Natural killer cell (primary cell): ENCODE results near the gene PPM1K. TPM values are rescaled to one million over a fixed set of nuclear protein-coding genes. Genes with fewer than 3 reads are reported as not detected.

Experiments used
- ATAC-seq, 3 donors: fragments of 150-1000 bp in 2 of 3; fragments of 200-7000 bp in 1 of 3; cut with Tn5 transposase; 1 replicate in 1 of 3; 2 replicates in 2 of 3; pipeline ENCODE4 v1.10.0; 2021; ENCODE audit warnings: mild to moderate bottlenecking in 2 of 3, moderate library complexity in 2 of 3
- DNase-seq, 2 donors: peaks; one replicate each; pipeline versions ENCODE4 v3.0.0 to v3.0.0-alpha.2; 2013 to 2021; ENCODE audit warnings: mixed read lengths in 1 of 2
- H3K27ac ChIP-seq: one replicate; pipeline ENCODE4 v1.5.1; 2013; ENCODE audit warnings: mild to moderate bottlenecking, low read length
- H3K27me3 ChIP-seq: one replicate; pipeline ENCODE4 v1.6.1; 2013; ENCODE audit warnings: low read length; ENCODE audit not compliant: control insufficient read depth, insufficient read depth
- H3K36me3 ChIP-seq: one replicate; pipeline ENCODE4 v1.6.1; 2013; ENCODE audit warnings: low read length; ENCODE audit not compliant: control insufficient read depth, insufficient read depth
- H3K4me1 ChIP-seq: one replicate; pipeline ENCODE4 v1.6.1; 2013; ENCODE audit warnings: low read length; ENCODE audit not compliant: control insufficient read depth, insufficient read depth
- H3K4me3 ChIP-seq: one replicate; pipeline ENCODE4 v1.5.1; 2013; ENCODE audit warnings: low read length
- H3K9me3 ChIP-seq: one replicate; pipeline ENCODE4 v1.6.1; 2013; ENCODE audit warnings: low read length; ENCODE audit not compliant: control insufficient read depth, insufficient read depth
- H3K27ac Mint-ChIP-seq, 2 donors: one replicate each; pipeline ENCODE4 v1.8.0; 2022; ENCODE audit warnings: mild to moderate bottlenecking in 2 of 2, mixed read lengths in 2 of 2, moderate library complexity in 1 of 2
- H3K27me3 Mint-ChIP-seq, 2 donors: one replicate each; pipeline ENCODE4 v1.8.0; 2022; ENCODE audit warnings: low read depth in 2 of 2, mixed read lengths in 2 of 2
- H3K36me3 Mint-ChIP-seq: one replicate; pipeline ENCODE4 v1.8.0; 2022; ENCODE audit warnings: mixed read lengths
- H3K4me1 Mint-ChIP-seq, 2 donors: one replicate each; pipeline ENCODE4 v1.8.0; 2022; ENCODE audit warnings: mixed read lengths in 2 of 2
- H3K4me3 Mint-ChIP-seq: one replicate; pipeline ENCODE4 v1.8.0; 2022; ENCODE audit warnings: mild to moderate bottlenecking, moderate library complexity, mixed read lengths
- H3K9me3 Mint-ChIP-seq, 2 donors: one replicate each; pipeline ENCODE4 v1.8.0; 2022; ENCODE audit warnings: mixed read lengths in 2 of 2
- CTCF ChIP-seq: fragments of 200-600 bp; IDR thresholded peaks from one replicate; pipeline ENCODE4 v1.8.0; 2022; ENCODE audit warnings: antibody characterized with exemption
- WGBS: methylation state at CpG from one replicate; pipeline ENCODE4 v1.1.7; 2013; ENCODE audit warnings: missing lambda C conversion rate; ENCODE audit not compliant: insufficient coverage; 5-methylcytosine and 5-hydroxymethylcytosine counted together
- intact Hi-C: fragments of 100-400 bp; cut with micrococcal nuclease; formaldehyde crosslinking; loops from one replicate; pipeline ENCODE4 v1.14.2; 2022
- total RNA-seq, 4 donors: library from RNA; stranded (reverse); fragments of 120-200 nt in 1 of 4; gene quantifications; one replicate each; pipeline versions ENCODE4 v1.2.3 to v1.2.4, GENCODE V29; 2013 to 2022

PPM1K gene
- total RNA-seq, 3 donors from 2014 or later (not counting 1 experiment from before 2014, with no cell fraction given): 68.0 to 76.8 (median 74.3) TPM

- Histone ChIP-seq H3K27me3 (no peaks in the 10 kb centered on the region), H3K4me3 (no peak overlapping the region), H3K9me3 (no peaks in the 10 kb centered on the region), H3K27ac (no peak overlapping the region), H3K4me1 (no peaks in the 10 kb centered on the region), H3K36me3 (no peaks in the 10 kb centered on the region)
- TF ChIP-seq CTCF: no peak
- no peaks in the 10 kb centered on the region for H3K9me3 Mint-ChIP-seq
- 60% methylated on average over 1 of the region's 1 CpG for WGBS
- H3K4me1 Mint-ChIP-seq: peaks cover 4 to 10% of the 10 kb centered on the region in 2 donors
- peaks cover 0 to 13% of the 10 kb centered on the region in 2 donors for H3K27me3 Mint-ChIP-seq
- peak overlapping the region; percentile 64 to 76 for H3K27ac Mint-ChIP-seq
- intact Hi-C loops: no loop called here
- no peaks in the 10 kb centered on the region for H3K36me3 Mint-ChIP-seq
- DNase-seq: no peak
- peak overlapping the region; percentile 71 for H3K4me3 Mint-ChIP-seq
- no peak for ATAC-seq
Observed at GRCh38 chr4:88230461-88230891, 53.9 kb downstream of the PPM1K start.

- Histone ChIP-seq H3K4me1 (no peaks in the 10 kb centered on the region), H3K4me3 (no peak overlapping the region), H3K9me3 (no peaks in the 10 kb centered on the region), H3K27me3 (no peaks in the 10 kb centered on the region), H3K27ac (no peak overlapping the region), H3K36me3 (no peaks in the 10 kb centered on the region)
- ATAC-seq: no peak
- no peak for DNase-seq
- no peaks in the 10 kb centered on the region for H3K27me3 Mint-ChIP-seq
- no peaks in the 10 kb centered on the region for H3K36me3 Mint-ChIP-seq
- no peak for TF ChIP-seq CTCF
- H3K4me3 Mint-ChIP-seq: no peak overlapping the region
- H3K27ac Mint-ChIP-seq: no peak overlapping the region
- intact Hi-C loops: no loop called here
- H3K4me1 Mint-ChIP-seq: peaks cover 4 to 10% of the 10 kb centered on the region in 2 donors
- H3K9me3 Mint-ChIP-seq: no peaks in the 10 kb centered on the region
- 63% methylated on average over 2 of the region's 2 CpGs for WGBS
Observed at GRCh38 chr4:88227734-88228133, 56.6 kb downstream of the PPM1K start.

- H3K36me3 Mint-ChIP-seq: no peaks in the 10 kb centered on the region
- Histone ChIP-seq H3K36me3 (no peaks in the 10 kb centered on the region), H3K4me1 (no peaks in the 10 kb centered on the region), H3K9me3 (no peaks in the 10 kb centered on the region), H3K4me3 (no peak overlapping the region), H3K27ac (no peak overlapping the region), H3K27me3 (no peaks in the 10 kb centered on the region)
- H3K27ac Mint-ChIP-seq: no peak overlapping the region
- ATAC-seq (no peak), DNase-seq (no peak)
- intact Hi-C loops: no loop called here
- no peak for TF ChIP-seq CTCF
- H3K4me1 Mint-ChIP-seq: peaks cover 0 to under 1% of the 10 kb centered on the region in 2 donors
- no peaks in the 10 kb centered on the region for H3K27me3 Mint-ChIP-seq
- WGBS: no CpG with 5 or more reads among the region's 1 CpG
- no peaks in the 10 kb centered on the region for H3K9me3 Mint-ChIP-seq
- no peak overlapping the region for H3K4me3 Mint-ChIP-seq
Observed at GRCh38 chr4:88226143-88226542, 58.2 kb downstream of the PPM1K start.
